Activated CD8-positive, alpha-beta memory T cell treated with anti-CD3 and anti-CD28 coated beads for 36 hours (primary cell): ENCODE results near the gene MGLL. TPM values are rescaled to one million over a fixed set of nuclear protein-coding genes. Genes with fewer than 3 reads are reported as not detected.

Source experiments
- CTCF ChIA-PET: fragments of 350-600 bp; sonication (Branson Sonifier 250); formaldehyde crosslinking; loops from one replicate; lab custom pipeline; 2021; ENCODE audit warnings: antibody characterized with exemption; lab: Charles Lee
- POLR2A ChIA-PET: fragments of 350-600 bp; sonication (Branson Sonifier 250); formaldehyde crosslinking; loops from one replicate; lab custom pipeline; 2021; ENCODE audit warnings: antibody characterized with exemption; lab: Charles Lee
- total RNA-seq, 2 experiments: library from RNA; stranded (reverse); gene quantifications; one replicate each; pipeline ENCODE4 v1.2.3, GENCODE V29; 2021

Gene MGLL
- total RNA-seq, 2 experiments from 2014 or later, result 2.2 to 4.9 TPM

- POLR2A ChIA-PET, result no interaction called here
- CTCF ChIA-PET, result no interaction called here
Measured at GRCh38 chr3:127739347-127740135, 82.8 kb downstream of the MGLL start.

- ChIA-PET POLR2A (interaction anchor here (0.5 kb wide), 1 partner anchor 42 kb away, joined by 11 read pairs; no protein-coding TSS in a partner anchor), CTCF (no interaction called here)
Measured at GRCh38 chr3:127738192-127738840, 84.0 kb downstream of the MGLL start.

GRCh38 chr3:127736801-127737539 is 85.3 kb downstream of the MGLL start:
- POLR2A ChIA-PET, result no interaction called here
- CTCF ChIA-PET, result no interaction called here

- ChIA-PET POLR2A (no interaction called here), CTCF (no interaction called here)
Measured at GRCh38 chr3:127735767-127736693, 86.3 kb downstream of the MGLL start.

DNA sequence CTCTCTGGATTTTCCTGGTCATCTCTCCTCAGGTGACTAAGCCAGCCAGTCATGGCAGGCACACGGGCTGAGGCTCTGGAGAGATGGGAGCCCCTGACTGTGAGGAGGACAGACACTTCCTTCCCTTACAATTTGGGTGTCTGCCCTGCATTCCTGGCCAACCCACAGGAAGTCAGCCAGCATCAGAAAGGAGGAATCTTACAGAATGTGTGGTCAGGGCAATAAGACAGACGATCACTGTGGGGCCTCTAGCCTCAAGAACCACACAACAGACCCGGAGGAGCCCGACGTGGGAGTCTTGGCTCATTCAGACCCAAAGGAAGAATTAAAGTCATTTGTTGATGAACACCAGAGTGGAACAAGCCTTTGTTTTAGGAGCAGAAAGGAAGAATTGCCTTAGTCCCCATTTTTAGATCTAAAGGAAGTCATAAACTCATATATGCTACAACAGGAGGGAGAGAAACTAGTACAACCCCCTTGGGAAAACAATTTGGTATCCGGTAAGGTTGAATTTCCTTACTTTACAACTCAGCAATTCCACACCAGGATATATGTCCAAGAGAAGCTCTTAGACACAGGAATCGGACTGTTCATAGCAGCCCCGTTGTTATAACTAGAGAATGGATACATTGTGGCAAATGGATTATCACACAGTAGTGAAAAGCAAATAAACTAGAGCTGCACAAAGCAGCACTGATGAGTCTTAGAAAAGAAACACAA is 87.4 kb downstream of the MGLL start:
- POLR2A ChIA-PET, result no interaction called here
- CTCF ChIA-PET, result no interaction called here

DNA sequence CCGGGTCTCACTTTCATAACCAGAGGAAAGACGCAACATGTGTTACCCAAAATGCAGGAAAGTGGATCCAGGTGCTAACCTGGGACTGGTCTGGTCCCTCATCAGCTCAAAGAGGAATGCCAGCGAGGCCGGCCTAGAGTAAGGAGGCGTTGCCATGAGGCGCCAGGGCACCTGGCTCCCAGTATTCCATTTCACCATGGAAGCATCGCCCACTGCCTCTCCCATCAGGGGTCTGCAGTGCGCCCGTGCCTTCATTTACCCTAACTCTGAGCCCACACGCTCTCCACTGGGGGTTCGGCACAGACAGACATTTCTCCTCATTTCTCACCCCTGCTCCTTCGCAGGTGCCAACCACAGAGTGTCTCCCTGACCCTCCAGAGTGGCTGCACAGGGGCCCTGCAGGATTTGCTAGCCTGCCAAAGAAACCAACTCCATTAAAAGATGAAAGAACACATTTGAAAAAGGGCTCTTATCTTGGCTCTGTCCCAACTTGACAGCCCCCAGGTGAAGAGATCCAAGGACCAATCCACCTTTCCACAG is 88.1 kb downstream of the MGLL start:
- CTCF ChIA-PET, result no interaction called here
- POLR2A ChIA-PET, result no interaction called here

- POLR2A ChIA-PET, result no interaction called here
- CTCF ChIA-PET, result no interaction called here
Measured at GRCh38 chr3:127733781-127734180, 88.5 kb downstream of the MGLL start.

- CTCF ChIA-PET, result no interaction called here
- POLR2A ChIA-PET, result no interaction called here
Measured at GRCh38 chr3:127732879-127733350, 89.4 kb downstream of the MGLL start.

- CTCF ChIA-PET, result no interaction called here
Measured at GRCh38 chr3:127732303-127732702, 90.0 kb downstream of the MGLL start.

DNA sequence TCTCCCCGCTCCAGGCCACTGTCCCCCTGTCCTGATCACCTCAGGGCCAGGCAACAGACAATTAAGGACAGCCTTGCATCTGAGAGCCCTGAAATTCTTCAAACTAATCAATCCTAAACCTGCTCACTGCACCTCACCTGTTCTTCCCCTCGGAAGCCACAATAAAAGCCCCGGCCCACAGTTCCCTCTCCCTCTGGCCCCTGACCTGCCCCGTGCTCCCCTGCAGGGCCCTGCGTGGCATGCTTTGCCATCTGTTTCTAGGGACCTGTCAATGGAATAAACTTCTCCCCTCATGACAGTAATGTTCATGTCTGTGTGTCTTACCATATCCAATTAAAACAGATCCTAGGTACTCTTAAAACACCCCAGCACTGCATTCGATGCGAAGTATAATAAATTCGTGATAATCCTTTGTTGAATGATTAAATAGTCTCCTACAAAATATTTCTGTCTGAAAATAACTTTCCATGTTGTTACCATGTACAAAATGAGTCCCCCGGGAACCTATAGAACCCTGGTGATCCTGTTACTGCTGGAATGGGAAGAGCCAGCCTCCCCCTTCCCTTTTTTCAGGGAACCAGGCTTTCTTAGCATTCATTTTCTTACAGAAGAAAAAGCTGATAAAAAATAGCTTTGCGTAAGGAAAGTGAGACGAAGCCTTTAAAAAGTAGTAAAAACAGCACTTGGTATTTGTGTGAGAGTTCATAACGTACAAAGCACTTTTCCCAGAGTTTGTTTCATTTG is 90.6 kb downstream of the MGLL start:
- ChIA-PET CTCF (no interaction called here), POLR2A (no interaction called here)

More at GRCh38 chr3:127732303-127732702, 90.0 kb downstream of the MGLL start:
- POLR2A ChIA-PET, result no interaction called here

DNA sequence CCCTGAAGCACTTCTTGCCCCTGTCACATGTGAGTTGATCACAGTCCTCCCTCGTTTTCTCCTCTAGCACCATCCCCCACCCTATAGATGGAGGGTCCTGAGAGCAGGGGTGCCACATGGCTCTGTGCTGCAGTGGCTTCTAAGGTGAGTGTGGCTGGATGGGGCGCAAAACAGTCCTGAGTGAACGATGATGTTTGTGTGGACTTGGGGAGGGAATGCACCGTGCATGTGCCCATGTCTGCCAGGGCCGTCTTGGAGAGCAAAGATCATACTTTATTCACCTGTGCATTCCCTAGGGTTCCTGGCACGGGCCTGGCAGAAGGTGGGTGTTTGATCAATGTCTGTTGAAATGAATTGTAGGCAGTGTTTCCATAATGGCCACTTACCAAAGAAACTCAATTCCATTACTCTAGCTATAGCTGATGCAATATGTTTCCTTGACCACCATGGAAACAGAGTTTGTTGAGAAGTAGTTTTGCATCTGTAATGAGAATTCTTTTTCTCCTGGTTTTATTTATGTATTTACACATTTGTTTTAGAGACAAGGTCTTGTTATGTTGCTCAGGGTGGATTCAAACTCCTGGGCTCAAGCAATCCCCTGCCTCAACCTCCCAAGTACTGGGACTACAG is 91.5 kb downstream of the MGLL start:
- CTCF ChIA-PET, result no interaction called here
- POLR2A ChIA-PET, result no interaction called here

GRCh38 chr3:127730171-127730570 is 92.1 kb downstream of the MGLL start:
- ChIA-PET POLR2A (no interaction called here), CTCF (no interaction called here)

GRCh38 chr3:127729556-127730056 is 92.7 kb downstream of the MGLL start:
- CTCF ChIA-PET, result no interaction called here
- POLR2A ChIA-PET, result no interaction called here

- POLR2A ChIA-PET, result no interaction called here
- CTCF ChIA-PET, result no interaction called here
Measured at GRCh38 chr3:127728417-127729015, 93.8 kb downstream of the MGLL start.

- ChIA-PET POLR2A (no interaction called here), CTCF (no interaction called here)
Measured at GRCh38 chr3:127726894-127727293, 95.4 kb downstream of the MGLL start.

DNA sequence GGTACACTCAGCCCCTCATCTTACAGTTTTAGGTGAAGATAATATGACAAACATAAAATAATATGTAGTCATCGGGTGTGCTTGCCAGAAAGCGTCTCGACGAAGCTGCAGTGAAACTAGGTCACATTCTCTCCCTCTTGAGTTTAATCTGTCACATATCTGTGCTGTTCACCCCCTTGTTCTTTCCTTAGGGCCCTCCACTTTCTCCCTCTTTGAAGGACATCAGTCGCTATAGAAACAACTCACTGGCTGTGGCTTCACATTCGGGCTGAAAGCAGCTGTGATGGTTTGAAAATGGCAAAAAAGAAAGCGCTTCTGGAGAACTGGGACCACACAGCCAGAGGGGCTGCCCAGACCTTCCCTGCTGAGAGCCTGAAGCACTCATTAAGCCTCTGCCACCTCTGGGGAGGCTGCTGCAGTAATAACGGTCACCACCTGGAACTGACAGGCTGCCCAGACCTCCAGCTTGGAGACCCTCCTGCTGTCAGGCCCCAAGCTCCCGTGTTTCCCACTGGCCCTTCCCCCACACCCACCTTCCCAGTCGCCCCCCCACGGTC is 99.2 kb downstream of the MGLL start:
- CTCF ChIA-PET, result no interaction called here

More for the DNA sequence above, 99.2 kb downstream of the MGLL start:
- POLR2A ChIA-PET, result no interaction called here
